IPS-18a (cell line): ENCODE results near the gene PTGR3.
A peak's percentile ranks its signal among the peaks of the same experiment; 100 is the strongest.

Experiments used
- H3K27ac ChIP-seq: one replicate; pipeline ENCODE4 v1.5.1; 2013; ENCODE audit warnings: low read length
- H3K27me3 ChIP-seq: one replicate; pipeline ENCODE4 v1.6.1; 2013; ENCODE audit warnings: mild to moderate bottlenecking, low read length; ENCODE audit not compliant: control insufficient read depth, insufficient read depth
- H3K36me3 ChIP-seq: one replicate; pipeline ENCODE4 v1.6.1; 2013; ENCODE audit warnings: low read depth, low read length; ENCODE audit not compliant: control insufficient read depth
- H3K4me1 ChIP-seq: one replicate; pipeline ENCODE4 v1.6.1; 2013; ENCODE audit warnings: low read depth, low read length; ENCODE audit not compliant: control insufficient read depth
- H3K4me3 ChIP-seq: one replicate; pipeline ENCODE4 v1.5.1; 2013; ENCODE audit warnings: low read length
- H3K9ac ChIP-seq: one replicate; pipeline ENCODE4 v1.6.1; 2013; ENCODE audit warnings: mild to moderate bottlenecking, low read length, moderate library complexity
- H3K9me3 ChIP-seq: one replicate; pipeline ENCODE4 v1.6.1; 2013; ENCODE audit warnings: low read depth, low read length; ENCODE audit not compliant: control insufficient read depth

Gene PTGR3

DNA sequence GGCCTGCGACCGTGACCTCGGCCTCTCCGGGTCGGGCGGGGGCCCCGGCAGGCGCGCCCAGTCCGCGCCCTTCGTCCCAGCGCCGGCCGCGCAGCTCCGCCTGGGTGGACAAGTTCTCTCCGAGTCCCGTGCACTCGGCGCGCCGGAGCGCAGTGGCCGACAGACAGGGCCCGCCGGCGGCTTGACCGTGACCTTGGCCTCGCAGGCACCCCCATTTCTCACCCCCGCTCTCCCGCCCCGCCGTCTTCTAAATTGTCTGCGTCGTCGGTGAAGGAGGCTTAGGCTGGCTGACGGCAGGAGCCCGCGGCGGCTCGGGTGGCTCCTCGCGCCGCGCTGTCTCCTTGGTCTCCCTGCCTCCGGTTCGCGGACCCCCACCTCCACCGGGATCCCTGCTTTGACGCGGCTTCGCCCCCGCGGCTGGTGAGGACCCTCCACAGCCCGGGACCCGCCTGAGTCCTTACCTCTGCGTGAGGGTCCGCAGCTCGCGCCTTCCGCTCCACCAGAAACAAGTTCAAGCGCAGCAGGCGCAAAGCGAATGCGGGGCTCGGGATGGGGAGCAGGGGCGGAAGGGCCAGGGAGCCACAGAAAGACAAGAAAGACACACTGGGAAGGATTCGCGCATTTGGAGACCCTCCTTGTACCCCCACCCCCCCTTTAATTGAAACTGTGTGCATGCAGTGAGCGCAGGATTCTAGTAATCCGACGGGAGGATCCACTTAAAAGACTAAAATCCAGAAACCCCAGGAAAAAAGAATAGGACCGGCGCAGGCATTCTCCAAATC is 4.0 kb downstream of the PTGR3 start:
- peaks cover 30% of the 10 kb centered on the region for H3K4me1 ChIP-seq
- peaks cover 78% of the 10 kb centered on the region for H3K27me3 ChIP-seq
- no peak overlapping the region for H3K27ac ChIP-seq
- no peaks in the 10 kb centered on the region for H3K9me3 ChIP-seq
- peak overlapping the region; percentile 57 for H3K4me3 ChIP-seq
- H3K9ac ChIP-seq = no peak overlapping the region
- no peaks in the 10 kb centered on the region for H3K36me3 ChIP-seq

DNA sequence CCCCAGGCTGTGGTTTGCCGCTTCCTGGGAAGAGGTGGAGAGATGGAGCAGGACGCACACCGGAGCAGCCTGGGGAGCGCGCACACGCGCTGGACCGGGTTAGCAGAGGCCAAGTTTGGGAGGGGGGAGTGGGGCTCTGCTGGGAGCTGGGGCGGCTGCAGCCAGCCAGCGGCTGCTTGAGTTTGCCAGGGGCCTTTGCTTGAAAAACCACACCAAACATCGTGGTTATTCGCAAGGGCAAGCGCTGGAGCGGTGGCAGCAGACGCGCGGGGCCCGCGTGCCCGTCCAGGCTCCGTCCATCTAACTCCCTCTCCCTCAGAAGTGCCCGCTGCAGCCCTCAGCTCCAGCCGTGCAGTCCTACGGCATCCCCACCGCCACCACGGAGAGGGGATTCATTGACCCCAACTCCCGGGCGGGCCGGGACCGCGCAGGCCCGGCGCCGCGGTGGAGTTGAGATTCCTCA is 4.6 kb downstream of the PTGR3 start:
- Histone ChIP-seq H3K4me1 (peaks cover 30% of the 10 kb centered on the region), H3K9me3 (no peaks in the 10 kb centered on the region), H3K9ac (no peak overlapping the region), H3K4me3 (peak overlapping the region; percentile 57), H3K27me3 (peaks cover 74% of the 10 kb centered on the region), H3K36me3 (no peaks in the 10 kb centered on the region), H3K27ac (no peak overlapping the region)

DNA sequence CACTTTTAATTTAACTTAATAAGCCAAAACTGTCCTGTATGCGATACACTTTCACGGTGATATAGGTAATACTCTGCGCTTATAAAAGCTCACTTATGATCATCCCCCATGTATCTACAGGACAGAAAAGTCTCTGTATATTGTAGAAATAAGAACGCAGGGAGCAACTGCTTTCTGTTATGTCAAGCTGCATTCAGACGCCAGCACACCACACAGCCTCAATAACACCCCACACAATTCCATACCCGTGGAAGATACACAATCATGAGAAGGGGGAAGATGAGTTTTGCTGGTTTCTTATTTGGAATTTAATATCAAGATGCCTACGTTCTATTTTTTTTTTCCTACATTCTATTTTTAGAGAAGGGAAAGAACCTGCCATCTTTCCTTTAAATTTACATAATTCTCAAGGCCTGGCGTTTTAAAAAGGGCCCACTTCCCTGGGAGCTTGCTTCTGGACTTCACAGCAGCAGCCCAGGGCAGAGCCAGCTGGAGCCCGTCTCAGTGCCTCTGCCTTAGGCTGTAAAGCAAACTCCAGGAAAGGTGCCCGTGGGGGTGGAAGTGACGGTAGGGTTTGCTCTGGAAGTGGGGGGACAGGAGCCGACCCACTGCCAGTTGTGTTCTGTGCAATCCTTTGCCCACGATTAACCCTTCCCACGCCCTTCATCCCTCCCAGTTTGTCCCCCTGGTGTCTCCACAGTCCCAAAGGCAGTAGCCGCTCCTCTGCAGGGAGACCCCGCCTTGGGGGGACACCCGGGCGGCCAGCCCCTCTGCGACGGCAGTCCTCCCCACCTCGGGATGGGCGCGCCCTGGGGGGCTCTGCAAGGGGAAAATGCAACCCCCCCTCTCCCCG is 5.3 kb downstream of the PTGR3 start:
- H3K36me3 ChIP-seq = no peaks in the 10 kb centered on the region
- H3K4me1 ChIP-seq = peaks cover 30% of the 10 kb centered on the region
- no peaks in the 10 kb centered on the region for H3K9me3 ChIP-seq
- peaks cover 74% of the 10 kb centered on the region for H3K27me3 ChIP-seq
- no peak overlapping the region for H3K9ac ChIP-seq
- H3K27ac ChIP-seq = no peak overlapping the region
- peak overlapping the region; percentile 57 for H3K4me3 ChIP-seq

DNA sequence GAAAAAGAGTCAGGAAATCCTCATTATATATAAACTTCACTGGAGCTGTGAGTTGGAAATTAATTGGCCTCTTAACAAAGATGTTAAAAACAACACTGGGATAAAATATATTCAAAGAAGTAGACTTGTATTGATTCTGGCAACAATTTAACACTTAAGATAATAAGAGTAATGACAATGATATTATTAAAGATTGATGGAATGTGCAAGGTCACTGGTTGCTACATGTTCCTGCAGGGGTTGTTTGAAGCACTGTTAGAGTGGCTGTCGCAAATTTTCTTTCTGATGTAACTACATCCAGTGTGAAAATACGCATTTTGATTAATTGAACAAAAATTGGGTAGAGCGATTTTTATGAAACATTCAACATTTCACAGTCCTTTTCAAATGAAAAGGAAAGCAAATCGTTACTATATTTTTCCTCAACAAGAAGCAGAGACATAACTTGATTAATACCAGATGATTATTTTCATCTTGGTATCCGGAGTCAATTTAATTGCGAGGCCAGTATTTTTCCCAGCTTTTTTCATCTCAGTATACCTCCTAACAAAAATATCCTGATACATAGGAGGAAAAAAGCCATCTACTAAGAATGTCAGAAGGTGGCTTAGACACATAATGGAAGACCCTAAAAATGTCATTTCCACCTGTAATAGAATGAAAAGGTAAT is 6.1 kb downstream of the PTGR3 start:
- no peaks in the 10 kb centered on the region for H3K9me3 ChIP-seq
- no peak overlapping the region for H3K9ac ChIP-seq
- H3K27me3 ChIP-seq = peaks cover 67% of the 10 kb centered on the region
- H3K36me3 ChIP-seq = no peaks in the 10 kb centered on the region
- peaks cover 28% of the 10 kb centered on the region for H3K4me1 ChIP-seq
- H3K4me3 ChIP-seq = no peak overlapping the region
- no peak overlapping the region for H3K27ac ChIP-seq

DNA sequence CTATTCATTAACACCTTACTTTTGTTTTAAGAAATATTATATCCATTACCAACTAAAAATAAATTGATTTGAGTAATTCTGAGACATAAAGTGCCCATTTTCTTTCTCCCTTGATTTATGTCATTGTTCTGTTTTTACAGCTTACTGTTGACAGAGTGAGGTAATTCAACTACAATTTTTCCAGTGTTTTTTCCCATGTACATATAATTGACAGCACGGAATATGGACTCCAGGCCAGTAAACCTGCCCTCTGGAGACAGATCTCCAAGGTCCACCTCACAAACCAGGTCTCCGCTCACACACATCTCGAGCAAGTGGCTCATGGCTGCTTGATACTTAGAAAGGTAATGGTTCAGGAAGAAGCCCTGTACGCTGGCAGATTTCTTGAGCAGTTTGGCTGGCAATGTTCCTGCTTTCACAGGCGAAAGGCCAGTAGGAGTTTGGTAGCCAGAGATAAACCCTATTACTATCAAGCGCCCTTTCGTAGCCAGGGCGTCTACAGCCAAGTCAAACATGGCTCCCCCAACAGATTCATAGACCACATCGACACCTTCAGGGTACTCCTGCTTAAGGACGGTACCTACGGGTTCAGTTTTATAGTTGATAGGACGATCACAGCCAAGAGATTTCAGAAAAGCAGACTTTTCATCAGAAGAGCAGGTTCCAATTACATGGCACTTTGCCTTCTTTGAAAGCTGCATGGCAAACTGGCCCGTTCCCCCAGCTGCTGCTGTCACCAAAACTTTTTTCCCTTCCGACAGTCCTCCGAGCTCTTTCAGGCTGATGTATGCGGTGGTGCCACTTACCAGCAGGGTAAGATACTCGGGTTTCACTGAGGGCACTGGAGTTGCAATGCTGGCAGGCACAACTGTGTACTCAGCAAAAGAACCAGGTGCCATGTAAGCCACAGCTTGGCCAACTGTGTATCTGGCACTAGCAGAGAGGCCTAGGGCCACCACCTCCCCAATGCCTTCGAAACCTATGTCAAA is 7.4 kb downstream of the PTGR3 start:
- H3K9ac ChIP-seq = no peak overlapping the region
- H3K36me3 ChIP-seq = no peaks in the 10 kb centered on the region
- H3K4me1 ChIP-seq = peaks cover 15% of the 10 kb centered on the region
- no peak overlapping the region for H3K27ac ChIP-seq
- no peak overlapping the region for H3K4me3 ChIP-seq
- peaks cover 54% of the 10 kb centered on the region for H3K27me3 ChIP-seq
- H3K9me3 ChIP-seq = no peaks in the 10 kb centered on the region

DNA sequence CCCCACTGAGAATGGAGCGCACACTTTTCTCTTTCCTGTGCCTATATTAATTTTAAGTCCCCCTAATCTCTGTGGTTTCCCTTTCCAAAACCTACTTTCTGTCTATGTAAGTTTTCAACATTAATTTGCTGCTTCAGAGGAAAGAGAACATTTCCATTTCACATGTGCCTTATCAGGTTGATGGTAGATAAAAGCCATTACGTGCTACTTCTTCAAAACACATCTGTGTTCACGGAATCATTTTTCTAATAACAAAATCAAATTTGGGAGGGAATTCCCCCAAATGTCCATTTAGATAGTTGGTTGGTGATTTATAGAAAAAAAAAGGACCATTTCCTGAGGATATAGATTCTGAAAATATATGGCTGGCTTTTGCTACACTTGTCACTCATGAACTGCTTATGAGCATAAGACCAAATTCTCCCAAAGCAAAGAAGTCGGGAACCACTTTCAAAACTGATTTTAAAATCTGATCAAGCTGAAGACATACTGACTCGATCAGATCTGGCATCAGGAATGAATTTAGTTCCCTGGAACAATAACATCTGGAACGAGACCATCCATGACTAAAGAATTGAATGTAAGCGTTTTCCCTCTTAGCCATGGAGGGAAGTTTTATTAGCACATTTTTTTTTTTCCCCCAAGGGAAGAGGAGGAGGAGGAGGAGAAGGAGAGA is 8.2 kb downstream of the PTGR3 start:
- Histone ChIP-seq H3K27me3 (peaks cover 46% of the 10 kb centered on the region), H3K36me3 (no peaks in the 10 kb centered on the region), H3K9me3 (no peaks in the 10 kb centered on the region), H3K9ac (no peak overlapping the region), H3K4me3 (no peak overlapping the region), H3K27ac (no peak overlapping the region), H3K4me1 (peaks cover 7% of the 10 kb centered on the region)

DNA sequence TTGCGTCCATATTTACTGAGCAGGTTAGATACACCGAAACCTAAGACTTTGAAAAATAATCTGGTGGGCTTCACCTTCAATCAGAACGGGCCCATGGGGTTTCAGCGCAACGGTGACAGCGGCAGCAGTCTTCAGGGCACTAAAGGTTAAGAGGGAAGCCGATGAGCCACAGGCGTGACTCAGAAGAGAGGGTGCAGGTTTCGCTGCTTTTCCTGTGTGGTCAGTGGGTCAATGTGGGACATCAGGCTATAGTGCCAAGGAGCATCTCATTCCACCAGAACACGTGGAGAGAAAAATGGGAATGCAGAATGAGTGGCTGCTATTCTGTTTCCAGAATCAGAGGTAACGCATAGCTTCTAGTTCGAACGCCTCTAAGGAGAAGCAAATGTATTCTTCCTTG is 8.9 kb downstream of the PTGR3 start:
- no peak overlapping the region for H3K4me3 ChIP-seq
- H3K9ac ChIP-seq = no peak overlapping the region
- peaks cover 39% of the 10 kb centered on the region for H3K27me3 ChIP-seq
- H3K36me3 ChIP-seq = no peaks in the 10 kb centered on the region
- H3K9me3 ChIP-seq = no peaks in the 10 kb centered on the region
- H3K27ac ChIP-seq = no peak overlapping the region
- peaks cover under 1% of the 10 kb centered on the region for H3K4me1 ChIP-seq

DNA sequence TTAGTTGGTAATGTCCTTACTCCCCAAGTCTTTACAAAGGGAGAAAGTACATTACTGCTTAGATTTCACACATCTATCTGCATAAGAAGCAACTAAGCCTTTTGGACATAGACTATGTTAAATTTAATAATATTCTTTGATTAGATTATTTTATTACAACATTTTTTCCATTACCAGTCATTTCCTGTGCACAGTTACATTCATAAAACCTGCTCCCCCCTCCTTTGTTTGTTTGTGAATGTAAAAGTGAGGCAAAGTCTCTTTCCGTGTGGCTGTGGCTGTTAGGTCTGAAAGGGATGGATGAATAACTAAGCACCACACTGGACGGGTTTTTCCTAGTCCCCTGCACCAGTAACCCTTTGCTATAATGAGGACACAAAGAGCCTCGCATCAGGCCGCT is 9.6 kb downstream of the PTGR3 start:
- no peak overlapping the region for H3K4me3 ChIP-seq
- H3K9ac ChIP-seq = no peak overlapping the region
- no peaks in the 10 kb centered on the region for H3K36me3 ChIP-seq
- no peaks in the 10 kb centered on the region for H3K4me1 ChIP-seq
- H3K27me3 ChIP-seq = peaks cover 32% of the 10 kb centered on the region
- H3K9me3 ChIP-seq = no peaks in the 10 kb centered on the region
- no peak overlapping the region for H3K27ac ChIP-seq

DNA sequence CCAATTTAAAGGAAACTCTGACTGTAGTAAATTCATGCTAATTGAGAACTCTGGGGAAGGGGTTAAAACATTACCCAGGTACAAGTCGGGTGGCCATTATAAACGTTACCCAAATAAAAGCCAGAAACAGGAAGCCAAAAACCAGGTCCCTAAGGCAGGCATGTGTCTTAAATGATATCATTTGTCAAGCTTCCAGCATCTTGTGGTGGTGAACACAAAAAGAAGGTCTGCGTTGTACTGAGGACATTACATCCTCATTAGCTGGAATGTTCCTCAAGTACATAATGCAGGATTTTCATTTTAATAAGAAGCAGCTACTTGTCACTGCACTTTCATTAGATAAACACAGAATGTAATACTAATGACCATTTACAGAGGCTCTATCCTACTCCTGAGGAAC is 10.9 kb downstream of the PTGR3 start:
- Histone ChIP-seq H3K4me1 (no peaks in the 10 kb centered on the region), H3K9ac (no peak overlapping the region), H3K27me3 (peaks cover 19% of the 10 kb centered on the region), H3K9me3 (no peaks in the 10 kb centered on the region), H3K4me3 (no peak overlapping the region), H3K36me3 (no peaks in the 10 kb centered on the region), H3K27ac (no peak overlapping the region)

DNA sequence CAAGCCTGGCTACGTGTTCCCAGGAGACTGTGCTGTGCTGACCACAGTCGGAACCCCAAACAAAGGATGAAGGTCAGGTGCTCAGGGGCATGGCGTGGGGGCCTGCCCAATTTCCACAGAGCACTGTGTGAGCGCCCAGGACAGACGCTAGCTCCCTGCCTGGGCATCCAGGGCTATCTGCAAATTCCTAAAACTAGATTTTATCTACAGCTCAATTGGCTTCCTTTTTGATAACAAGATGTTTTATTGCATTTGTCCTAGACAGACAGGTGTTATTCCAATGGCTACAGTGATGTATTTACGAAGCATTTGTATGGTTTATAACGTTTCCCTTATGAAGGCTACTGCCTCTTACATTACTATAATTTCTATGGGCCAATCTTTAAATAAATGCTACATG is 16.0 kb downstream of the PTGR3 start:
- H3K27ac ChIP-seq = no peak overlapping the region
- H3K9ac ChIP-seq = no peak overlapping the region
- no peaks in the 10 kb centered on the region for H3K4me1 ChIP-seq
- H3K27me3 ChIP-seq = no peaks in the 10 kb centered on the region
- H3K9me3 ChIP-seq = no peaks in the 10 kb centered on the region
- no peak overlapping the region for H3K4me3 ChIP-seq
- H3K36me3 ChIP-seq = no peaks in the 10 kb centered on the region
